KMS-11 (cell line): ENCODE data around the gene WTAP.
"Not testable (repeated sequence)": the region's sequence is repeated elsewhere in the genome, so short reads cannot be mapped to it uniquely, and the experiment has no call there.

Experiments used
- H2AFZ ChIP-seq: fragments of 200-600 bp; sonication (generic); 2 replicates; pipeline ENCODE4 v1.6.1; 2016; ENCODE audit warnings: antibody characterized with exemption, mixed run types, low read depth
- H3K27ac ChIP-seq: fragments of 200-600 bp; sonication (generic); 2 replicates; pipeline ENCODE4 v1.6.1; 2016; ENCODE audit warnings: mild to moderate bottlenecking, mixed run types
- H3K27me3 ChIP-seq: fragments of 200-600 bp; sonication (generic); 2 replicates; pipeline ENCODE4 v1.6.1; 2017; ENCODE audit warnings: mild to moderate bottlenecking, low read depth, mixed run types, moderate library complexity; ENCODE audit not compliant: insufficient read depth
- H3K36me3 ChIP-seq: fragments of 200-600 bp; sonication (generic); 2 replicates; pipeline ENCODE4 v1.6.1; 2017; ENCODE audit warnings: mild to moderate bottlenecking, mixed run types; ENCODE audit not compliant: insufficient read depth
- H3K4me1 ChIP-seq: fragments of 200-600 bp; sonication (generic); 2 replicates; pipeline ENCODE4 v1.6.1; 2016; ENCODE audit warnings: mild to moderate bottlenecking, low read depth, mixed run types; ENCODE audit not compliant: poor library complexity, severe bottlenecking
- H3K4me2 ChIP-seq: fragments of 200-600 bp; sonication (generic); 2 replicates; pipeline ENCODE4 v1.7.0; 2016; ENCODE audit warnings: mild to moderate bottlenecking, mixed run types
- H3K4me3 ChIP-seq: fragments of 200-600 bp; sonication (generic); IDR thresholded peaks from 2 replicates; pipeline ENCODE4 v1.6.1; 2017; ENCODE audit warnings: low read depth, low read length, mixed read lengths; ENCODE audit not compliant: insufficient read depth
- H3K79me2 ChIP-seq: fragments of 200-600 bp; sonication (generic); 2 replicates; pipeline ENCODE4 v1.6.1; 2016; ENCODE audit warnings: low read depth, mixed run types; ENCODE audit not compliant: insufficient read depth
- H3K9ac ChIP-seq: fragments of 200-600 bp; sonication (generic); 2 replicates; pipeline ENCODE4 v1.6.1; 2016; ENCODE audit warnings: mild to moderate bottlenecking, mixed run types
- H4K20me1 ChIP-seq: fragments of 200-600 bp; sonication (generic); 2 replicates; pipeline ENCODE4 v1.6.1; 2016; ENCODE audit warnings: mild to moderate bottlenecking, mixed run types; ENCODE audit not compliant: insufficient read depth
- CTCF ChIP-seq: fragments of 200-600 bp; sonication (generic); conservative IDR thresholded peaks from 2 replicates; pipeline ENCODE4 v1.6.1; 2017; ENCODE audit warnings: low read depth, mild to moderate bottlenecking, antibody characterized with exemption, low read length, moderate library complexity, mixed read lengths

The WTAP gene

DNA sequence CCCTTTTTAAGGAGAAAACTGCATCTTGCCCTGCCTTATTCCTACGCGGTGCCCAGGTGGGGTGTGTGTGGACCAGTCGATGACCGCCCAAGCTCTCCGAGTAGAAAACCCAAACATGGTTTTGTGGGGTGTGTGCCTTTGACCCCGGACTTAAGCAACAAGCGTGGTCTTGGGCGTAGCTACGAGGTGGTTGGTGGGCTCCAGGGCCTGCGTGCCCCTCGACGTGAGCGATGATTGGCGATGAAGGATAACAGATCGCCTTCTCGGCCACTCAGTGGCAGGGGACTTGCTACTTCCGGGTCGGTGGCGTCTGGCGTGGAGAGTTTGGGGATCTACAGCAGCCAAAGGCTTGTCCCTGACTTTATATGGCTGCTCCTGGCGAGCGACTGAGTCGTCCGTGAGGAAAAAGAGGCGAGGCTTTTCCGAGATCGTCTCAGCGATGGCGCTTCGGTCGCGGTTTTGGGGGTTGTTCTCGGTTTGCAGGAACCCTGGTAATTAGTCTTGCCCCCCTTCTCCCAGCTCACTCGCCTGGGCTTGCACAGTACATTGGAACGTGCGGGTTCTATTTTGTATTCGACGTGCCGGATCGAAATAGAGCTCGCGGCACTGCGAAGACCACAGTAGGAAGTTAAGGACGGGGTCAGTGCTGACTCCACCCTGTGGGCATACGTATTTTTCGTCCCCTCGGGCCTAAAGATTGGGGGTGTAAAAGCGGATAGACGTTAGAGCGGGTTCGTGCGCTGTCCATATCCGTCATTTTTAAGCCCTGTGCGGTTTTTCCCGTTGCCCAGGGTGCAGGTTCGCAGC, 63.0 kb downstream of the WTAP start, which contains the start of gene MRPL18:
Gene MRPL18, plus strand, starts transcription at position 319 of the 807 bp plus-strand sequence. Its CDS starts 121 bp downstream, at position 440.
- Histone ChIP-seq H3K4me1 (peaks cover 36% of the 10 kb centered on the region), H3K4me3 (no peak within 1 kb of the TSS), H3K4me2 (peak within 1 kb of the TSS; percentile 90), H4K20me1 (peaks cover 12% of the 10 kb centered on the region), H3K79me2 (peaks cover 86% of the 10 kb centered on the region), H2AFZ (peak within 1 kb of the TSS; percentile 34), H3K27ac (peak within 1 kb of the TSS; percentile 47), H3K36me3 (peaks cover 23% of the 10 kb centered on the region; the same call in 1 of the 2 replicates), H3K9ac (peak within 1 kb of the TSS; percentile 78), H3K27me3 (no peaks in the 10 kb centered on the region)
- TF ChIP-seq CTCF: no peak

GRCh38 chr6:159790956-159791598, 63.8 kb downstream of the WTAP start:
- H3K79me2 ChIP-seq: peaks cover 81% of the 10 kb centered on the region
- H3K4me2 ChIP-seq: peak overlapping the region; percentile 90
- H3K27ac ChIP-seq: peak overlapping the region; percentile 42
- peaks cover 36% of the 10 kb centered on the region for H3K4me1 ChIP-seq
- H3K27me3 ChIP-seq: no peaks in the 10 kb centered on the region
- no peak for TF ChIP-seq CTCF
- peaks cover 8% of the 10 kb centered on the region for H4K20me1 ChIP-seq
- H3K4me3 ChIP-seq: no peak overlapping the region
- H3K9ac ChIP-seq: peak overlapping the region; percentile 78; the same call in 1 of the 2 replicates
- peak overlapping the region; percentile 34 for H2AFZ ChIP-seq
- peaks cover 23% of the 10 kb centered on the region; the same call in 1 of the 2 replicates for H3K36me3 ChIP-seq

DNA sequence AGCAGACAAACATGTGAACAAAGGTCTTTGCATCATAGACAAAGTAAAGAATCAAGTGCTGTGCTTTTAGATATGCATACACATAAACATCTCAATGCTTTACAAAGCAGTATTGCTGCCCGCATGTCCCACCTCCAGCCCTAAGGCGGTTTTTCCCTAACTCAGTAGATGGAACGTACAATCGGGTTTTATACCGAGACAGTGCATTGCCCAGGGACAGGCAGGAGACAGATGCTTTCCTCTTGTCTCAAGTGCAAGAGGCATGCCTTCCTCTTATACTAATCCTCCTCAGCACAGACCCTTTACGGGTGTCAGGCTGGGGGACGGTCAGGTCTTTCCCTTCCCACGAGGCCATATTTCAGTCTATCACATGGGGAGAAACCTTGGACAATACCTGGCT, 67.7 kb downstream of the WTAP start:
- H4K20me1 ChIP-seq, H3K27ac ChIP-seq, H3K9ac ChIP-seq, H2AFZ ChIP-seq, H3K4me3 ChIP-seq, H3K4me2 ChIP-seq, H3K27me3 ChIP-seq: not testable (repeated sequence)
- Histone ChIP-seq H3K79me2 (peaks cover 56% of the 10 kb centered on the region), H3K4me1 (peaks cover 17% of the 10 kb centered on the region), H3K36me3 (peaks cover 14% of the 10 kb centered on the region; the same call in 1 of the 2 replicates)

- peaks cover 11% of the 10 kb centered on the region; the same call in 1 of the 2 replicates for H3K36me3 ChIP-seq
- H4K20me1 ChIP-seq: no peaks in the 10 kb centered on the region
- H3K4me1 ChIP-seq: peaks cover 5% of the 10 kb centered on the region
- H3K27me3 ChIP-seq: no peaks in the 10 kb centered on the region
- no peak overlapping the region for H3K4me2 ChIP-seq
- H3K27ac ChIP-seq: no peak overlapping the region
- peaks cover 32% of the 10 kb centered on the region for H3K79me2 ChIP-seq
- no peak overlapping the region for H3K4me3 ChIP-seq
- no peak overlapping the region for H3K9ac ChIP-seq
- TF ChIP-seq CTCF: no peak
- no peak overlapping the region for H2AFZ ChIP-seq
Observed at GRCh38 chr6:159797554-159797953, 70.2 kb downstream of the WTAP start.
